Endothelial cell (in vitro differentiated cells): Measurements from ENCODE around the gene RALB. TPM values are rescaled to one million over a fixed set of nuclear protein-coding genes. Genes with fewer than 3 reads are reported as not detected.

Experiments used
- DNase-seq: peaks from one replicate; pipeline ENCODE4 v3.0.0; 2021; ENCODE audit warnings: low spot score
- H3K27ac Mint-ChIP-seq: one replicate; pipeline ENCODE4 v1.8.0; 2021; ENCODE audit warnings: mixed read lengths, inconsistent platforms; ENCODE audit not compliant: unreplicated experiment
- H3K27me3 Mint-ChIP-seq: one replicate; pipeline ENCODE4 v1.8.0; 2021; ENCODE audit warnings: mild to moderate bottlenecking, moderate library complexity, mixed read lengths, inconsistent platforms; ENCODE audit not compliant: unreplicated experiment
- H3K36me3 Mint-ChIP-seq: one replicate; pipeline ENCODE4 v1.8.0; 2021; ENCODE audit warnings: mild to moderate bottlenecking, low read depth, mixed read lengths, inconsistent platforms; ENCODE audit not compliant: unreplicated experiment
- H3K4me1 Mint-ChIP-seq: one replicate; pipeline ENCODE4 v1.8.0; 2021; ENCODE audit warnings: mild to moderate bottlenecking, mixed read lengths, inconsistent platforms; ENCODE audit not compliant: unreplicated experiment
- H3K4me3 Mint-ChIP-seq: one replicate; pipeline ENCODE4 v1.8.0; 2021; ENCODE audit warnings: mild to moderate bottlenecking, mixed read lengths, inconsistent platforms; ENCODE audit not compliant: unreplicated experiment
- H3K9me3 Mint-ChIP-seq: one replicate; pipeline ENCODE4 v1.8.0; 2021; ENCODE audit warnings: mixed read lengths, inconsistent platforms; ENCODE audit not compliant: unreplicated experiment
- total RNA-seq: library from RNA; stranded (reverse); fragmentation: NEBNext Ultra II Directional; extraction: Animal tissue kit (Norgen Biotek cat#: 25700); gene quantifications from one replicate; pipeline ENCODE4 v1.2.1, GENCODE V29; 2021; ENCODE audit not compliant: unreplicated experiment
- TF ChIP-seq, protein P1 (sequence below): fragments of 200-600 bp; sonication (generic); IDR thresholded peaks from one replicate; pipeline ENCODE4 v1.5.0; 2021; ENCODE audit warnings: antibody characterized with exemption; ENCODE audit not compliant: unreplicated experiment

RALB gene
- total RNA-seq, 1 donor from 2014 or later: 367 TPM

DNA sequence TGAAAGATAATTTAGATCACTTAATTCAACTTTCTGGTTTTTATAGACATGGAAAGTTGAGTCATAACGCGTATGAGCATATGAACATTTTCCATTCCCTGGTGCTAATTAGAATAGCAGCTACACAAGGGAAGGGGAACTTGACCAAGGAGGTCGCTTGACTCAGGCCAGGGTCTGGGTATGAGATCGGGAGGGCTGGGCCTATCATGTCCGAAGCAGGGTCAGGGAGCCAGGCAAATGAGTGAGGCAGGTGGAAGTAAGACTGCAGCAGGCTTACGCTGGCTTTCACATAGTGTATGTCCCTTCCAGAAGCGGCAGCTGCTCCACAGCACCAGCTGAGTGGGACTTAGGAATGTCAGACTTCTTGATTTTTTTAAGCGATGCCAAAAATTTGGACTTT lies 14.7 kb downstream of the RALB start:
- Mint-ChIP-seq H3K4me1 (peaks cover 64% of the 10 kb centered on the region), H3K27me3 (peaks cover 1% of the 10 kb centered on the region), H3K36me3 (peaks cover 43% of the 10 kb centered on the region), H3K4me3 (peak overlapping the region; percentile 47), H3K27ac (peak overlapping the region; percentile 38), H3K9me3 (no peaks in the 10 kb centered on the region)
- DNase-seq: no peak
- TF ChIP-seq, protein P1, sequence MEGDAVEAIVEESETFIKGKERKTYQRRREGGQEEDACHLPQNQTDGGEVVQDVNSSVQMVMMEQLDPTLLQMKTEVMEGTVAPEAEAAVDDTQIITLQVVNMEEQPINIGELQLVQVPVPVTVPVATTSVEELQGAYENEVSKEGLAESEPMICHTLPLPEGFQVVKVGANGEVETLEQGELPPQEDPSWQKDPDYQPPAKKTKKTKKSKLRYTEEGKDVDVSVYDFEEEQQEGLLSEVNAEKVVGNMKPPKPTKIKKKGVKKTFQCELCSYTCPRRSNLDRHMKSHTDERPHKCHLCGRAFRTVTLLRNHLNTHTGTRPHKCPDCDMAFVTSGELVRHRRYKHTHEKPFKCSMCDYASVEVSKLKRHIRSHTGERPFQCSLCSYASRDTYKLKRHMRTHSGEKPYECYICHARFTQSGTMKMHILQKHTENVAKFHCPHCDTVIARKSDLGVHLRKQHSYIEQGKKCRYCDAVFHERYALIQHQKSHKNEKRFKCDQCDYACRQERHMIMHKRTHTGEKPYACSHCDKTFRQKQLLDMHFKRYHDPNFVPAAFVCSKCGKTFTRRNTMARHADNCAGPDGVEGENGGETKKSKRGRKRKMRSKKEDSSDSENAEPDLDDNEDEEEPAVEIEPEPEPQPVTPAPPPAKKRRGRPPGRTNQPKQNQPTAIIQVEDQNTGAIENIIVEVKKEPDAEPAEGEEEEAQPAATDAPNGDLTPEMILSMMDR: no peak

DNA sequence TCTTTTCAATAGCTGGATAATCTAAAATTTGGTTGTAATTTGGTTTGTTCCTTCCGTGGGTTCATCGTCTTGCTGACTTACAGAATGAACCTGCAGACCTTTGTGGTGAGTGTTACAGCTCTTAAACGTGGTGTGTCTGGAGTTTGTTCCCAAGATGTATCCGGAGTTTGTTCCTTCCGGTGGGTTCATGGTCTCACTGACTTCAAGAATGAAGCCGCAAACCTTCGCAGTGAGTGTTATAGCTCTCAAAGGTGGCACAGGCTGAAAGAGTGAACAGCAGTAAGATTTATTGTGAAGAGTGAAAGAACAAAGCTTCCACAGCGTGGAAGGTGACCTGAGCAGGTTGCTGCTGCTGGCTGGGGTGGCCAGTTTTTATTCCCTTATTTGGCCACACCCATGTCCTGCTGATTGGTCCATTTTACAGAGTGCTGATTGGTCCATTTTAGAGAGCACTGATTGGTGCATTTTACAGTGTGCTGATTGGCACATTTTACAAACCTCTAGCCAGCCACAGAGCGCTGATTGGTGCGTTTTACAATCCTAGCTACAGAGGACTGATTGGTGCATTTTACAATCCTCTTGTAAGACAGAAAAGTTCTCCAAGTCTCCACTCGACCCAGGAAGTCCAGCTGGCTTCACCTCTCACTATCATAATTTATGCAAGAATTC lies 16.6 kb downstream of the RALB start:
- no peaks in the 10 kb centered on the region for H3K9me3 Mint-ChIP-seq
- peak overlapping the region; percentile 37 for H3K4me3 Mint-ChIP-seq
- H3K27ac Mint-ChIP-seq: no peak overlapping the region
- H3K36me3 Mint-ChIP-seq: peaks cover 59% of the 10 kb centered on the region
- H3K4me1 Mint-ChIP-seq: peaks cover 75% of the 10 kb centered on the region
- peaks cover 1% of the 10 kb centered on the region for H3K27me3 Mint-ChIP-seq
- TF ChIP-seq, protein P1: no peak
- DNase-seq: no peak

DNA sequence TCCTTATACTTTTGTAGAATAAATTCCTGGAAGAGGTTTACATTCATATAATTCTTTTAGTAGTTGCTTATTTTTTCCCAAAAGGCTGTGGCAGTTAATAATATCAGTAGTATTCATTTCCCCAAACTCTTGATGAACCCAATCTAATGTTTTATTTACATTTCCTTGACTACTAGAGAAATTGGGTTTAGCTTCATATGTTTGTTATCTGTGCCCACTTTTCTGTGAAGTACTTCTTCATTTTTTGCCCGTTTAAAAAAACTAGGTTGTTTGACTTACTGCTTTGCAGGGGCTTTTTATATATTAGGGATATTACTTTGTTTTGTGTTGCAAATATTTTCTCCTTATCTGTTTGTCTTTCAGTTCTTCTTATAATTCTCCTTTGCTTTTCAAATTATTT lies 17.2 kb downstream of the RALB start:
- Mint-ChIP-seq H3K27me3 (peaks cover 1% of the 10 kb centered on the region), H3K9me3 (no peaks in the 10 kb centered on the region), H3K4me3 (peak overlapping the region; percentile 81), H3K4me1 (peaks cover 69% of the 10 kb centered on the region), H3K27ac (peak overlapping the region; percentile 83), H3K36me3 (peaks cover 66% of the 10 kb centered on the region)
- TF ChIP-seq, protein P1: no peak
- no peak for DNase-seq

DNA sequence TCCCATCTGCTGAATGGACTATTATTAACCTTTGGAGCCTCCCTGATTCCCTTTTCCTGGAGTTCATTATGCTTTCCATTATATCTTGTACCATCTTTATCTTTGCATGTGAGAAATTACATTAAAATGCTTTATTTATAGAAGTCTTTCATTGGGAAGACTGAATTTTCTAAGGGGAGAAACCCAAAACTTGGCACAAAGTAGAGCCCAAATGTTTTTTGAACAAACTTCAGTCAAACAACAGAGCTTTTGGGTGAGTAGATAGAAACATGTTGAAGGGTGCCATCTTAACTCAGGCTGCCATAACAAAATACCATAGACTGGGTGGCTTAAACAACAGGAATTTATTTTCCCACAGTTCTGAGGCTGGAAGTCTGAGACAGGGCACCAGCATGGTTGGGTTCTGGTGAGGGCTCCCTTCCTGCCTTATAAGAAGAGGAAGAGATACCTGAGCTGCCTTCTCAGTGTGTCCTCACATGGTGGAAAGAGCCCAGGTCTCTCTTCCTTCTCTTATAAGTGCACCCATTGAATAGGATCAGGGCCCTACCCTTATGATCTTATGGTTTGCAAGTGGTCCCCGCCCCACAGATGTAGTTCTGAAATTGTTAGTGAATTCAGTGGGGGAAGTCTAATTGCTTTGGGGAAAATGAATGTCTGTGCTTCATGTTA lies 19.2 kb downstream of the RALB start:
- Mint-ChIP-seq H3K4me1 (peaks cover 64% of the 10 kb centered on the region), H3K27me3 (peaks cover 2% of the 10 kb centered on the region), H3K9me3 (no peaks in the 10 kb centered on the region), H3K4me3 (no peak overlapping the region), H3K36me3 (peaks cover 66% of the 10 kb centered on the region), H3K27ac (no peak overlapping the region)
- TF ChIP-seq, protein P1: no peak
- DNase-seq: no peak
